ENCODE results near the gene MKNK2.
A peak's percentile ranks its signal among the peaks of the same experiment; 100 is the strongest.

The MKNK2 gene

DNA sequence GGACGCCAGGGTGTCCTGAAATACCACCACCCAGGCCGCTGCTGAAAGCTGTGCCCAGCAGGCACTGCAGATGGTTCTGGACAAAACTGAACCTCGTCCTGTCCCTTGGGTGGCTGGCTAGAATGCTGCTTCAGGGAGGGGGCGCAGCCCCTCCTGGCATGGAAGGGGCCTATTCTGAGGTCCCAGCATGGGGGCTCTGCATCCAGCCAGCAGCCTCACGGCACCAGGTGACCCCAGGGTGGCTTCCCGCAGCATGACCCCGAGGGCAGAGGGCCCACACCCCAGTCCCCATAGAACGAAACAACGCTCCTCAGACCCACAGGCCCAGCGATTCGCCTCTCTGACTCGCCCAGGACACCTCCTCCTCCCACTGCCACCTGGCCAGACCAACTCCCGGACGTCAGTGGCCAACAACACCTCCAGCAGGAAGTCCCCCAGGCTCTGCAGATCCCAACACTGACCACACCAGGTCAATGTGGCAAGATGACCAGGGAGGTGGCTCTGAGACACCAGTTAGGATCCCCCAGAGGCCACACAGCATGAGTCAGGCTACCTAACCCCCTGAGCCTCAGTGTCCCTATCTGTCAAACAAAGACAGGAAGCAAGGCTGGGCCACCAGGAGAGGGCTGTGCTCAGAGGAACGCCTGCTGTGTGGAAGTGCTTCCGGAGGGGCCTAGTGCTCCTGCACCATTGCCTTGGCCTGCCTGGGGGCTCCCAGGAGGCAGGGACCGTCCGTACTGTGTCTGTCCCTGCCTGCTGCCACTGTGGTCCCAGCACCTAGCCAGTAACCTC, 6.1 kb downstream of the MKNK2 start:
- Histone ChIP-seq H3K27ac (no peak overlapping the region; the same call in 1 of the 2 replicates), H3K9me3 (ENCODE audit: low read depth, low read length) (no peaks in the 10 kb centered on the region), H3K4me3 (no peak overlapping the region), H3K9ac (ENCODE audit: insufficient read length) (no peak overlapping the region), H3K36me3 (ENCODE audit: insufficient read depth, low read length) (peaks cover 5% of the 10 kb centered on the region; the same call in 1 of the 2 replicates)
- no peak for DNase-seq (ENCODE audit: low read depth, low spot score)
- TF ChIP-seq EZH2 (IDR thresholded peaks at IDR 0.05) (no peak), FOXP2 (optimal IDR thresholded peaks at IDR 0.05; ENCODE audit: control extremely low read depth, extremely low read length, insufficient read depth) (no peak), POLR2AphosphoS5 (IDR thresholded peaks at IDR 0.05; ENCODE audit: borderline replicate concordance, low read depth, low read length) (no peak)

DNA sequence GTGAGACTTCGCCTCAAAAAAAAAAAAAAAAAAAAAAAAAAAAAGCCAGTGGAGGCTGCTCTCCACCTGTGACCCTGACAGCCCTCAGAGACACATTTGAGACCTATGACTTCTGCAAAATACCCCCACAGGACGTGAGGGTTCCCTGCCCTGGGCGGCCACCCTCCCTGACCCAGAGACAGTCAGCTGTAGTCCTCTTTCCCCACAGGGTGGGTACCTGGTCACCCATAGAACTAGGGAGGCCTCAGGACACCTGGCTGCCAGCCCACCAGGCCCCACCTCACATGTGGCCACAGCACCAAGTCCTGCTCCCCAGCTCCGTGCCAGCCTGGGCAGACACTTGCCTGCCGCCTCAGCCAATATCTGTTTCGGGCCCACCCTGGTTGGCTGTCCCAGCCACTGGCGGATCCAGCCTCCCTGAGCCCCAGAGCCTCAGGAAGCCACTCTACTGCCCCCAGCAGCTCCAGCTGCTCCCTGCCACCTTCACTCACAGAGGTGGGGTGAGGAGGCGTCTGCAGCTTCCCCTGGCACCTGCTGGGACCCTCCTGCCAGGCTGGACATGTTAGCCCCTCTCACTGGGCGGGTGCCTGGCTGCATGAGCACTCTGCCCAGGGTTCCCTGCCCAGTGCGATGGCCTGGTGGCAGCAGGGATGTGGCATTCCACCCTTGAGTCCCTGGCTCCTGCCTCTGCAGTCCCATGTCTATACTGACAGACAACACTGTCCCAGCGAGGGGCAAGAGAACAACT, 6.9 kb downstream of the MKNK2 start:
- peaks cover 5% of the 10 kb centered on the region; the same call in 1 of the 2 replicates for H3K36me3 ChIP-seq (ENCODE audit: insufficient read depth, low read length)
- DNase-seq (ENCODE audit: low read depth, low spot score): no peak
- H3K4me3 ChIP-seq: no peak overlapping the region
- peak overlapping the region; percentile 46; the same call in 1 of the 2 replicates for H3K27ac ChIP-seq
- no peaks in the 10 kb centered on the region for H3K9me3 ChIP-seq (ENCODE audit: low read depth, low read length)
- TF ChIP-seq EZH2 (IDR thresholded peaks at IDR 0.05) (no peak), FOXP2 (optimal IDR thresholded peaks at IDR 0.05; ENCODE audit: control extremely low read depth, extremely low read length, insufficient read depth) (no peak), POLR2AphosphoS5 (IDR thresholded peaks at IDR 0.05; ENCODE audit: borderline replicate concordance, low read depth, low read length) (no peak)
- no peak overlapping the region for H3K9ac ChIP-seq (ENCODE audit: insufficient read length)

DNA sequence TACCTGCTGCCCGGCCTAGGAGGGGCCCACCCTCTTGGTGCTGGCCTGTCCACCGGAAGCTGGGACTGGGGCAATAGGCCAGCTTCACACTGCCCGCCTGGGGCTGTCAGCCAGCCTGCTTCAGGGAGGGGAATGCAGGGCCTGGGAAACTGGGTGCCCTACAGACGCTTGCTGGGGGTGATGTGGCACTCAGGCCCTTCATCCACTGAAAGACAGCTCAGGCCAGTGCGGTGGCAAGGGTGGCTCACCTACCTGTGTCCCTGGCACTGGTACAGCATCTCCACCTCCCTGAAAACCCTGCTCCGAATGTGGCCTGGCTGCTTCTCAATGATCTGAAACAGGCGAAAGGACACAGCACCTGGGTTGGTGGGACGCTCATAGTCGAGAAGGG, 7.8 kb downstream of the MKNK2 start:
- Histone ChIP-seq H3K4me3 (no peak overlapping the region), H3K36me3 (ENCODE audit: insufficient read depth, low read length) (peaks cover 5% of the 10 kb centered on the region; the same call in 1 of the 2 replicates), H3K27ac (peak overlapping the region; percentile 46; the same call in 1 of the 2 replicates), H3K9ac (ENCODE audit: insufficient read length) (no peak overlapping the region), H3K9me3 (ENCODE audit: low read depth, low read length) (no peaks in the 10 kb centered on the region)
- TF ChIP-seq POLR2AphosphoS5 (IDR thresholded peaks at IDR 0.05; ENCODE audit: borderline replicate concordance, low read depth, low read length) (no peak), EZH2 (IDR thresholded peaks at IDR 0.05) (no peak)
- DNase-seq (ENCODE audit: low read depth, low spot score): no peak

DNA sequence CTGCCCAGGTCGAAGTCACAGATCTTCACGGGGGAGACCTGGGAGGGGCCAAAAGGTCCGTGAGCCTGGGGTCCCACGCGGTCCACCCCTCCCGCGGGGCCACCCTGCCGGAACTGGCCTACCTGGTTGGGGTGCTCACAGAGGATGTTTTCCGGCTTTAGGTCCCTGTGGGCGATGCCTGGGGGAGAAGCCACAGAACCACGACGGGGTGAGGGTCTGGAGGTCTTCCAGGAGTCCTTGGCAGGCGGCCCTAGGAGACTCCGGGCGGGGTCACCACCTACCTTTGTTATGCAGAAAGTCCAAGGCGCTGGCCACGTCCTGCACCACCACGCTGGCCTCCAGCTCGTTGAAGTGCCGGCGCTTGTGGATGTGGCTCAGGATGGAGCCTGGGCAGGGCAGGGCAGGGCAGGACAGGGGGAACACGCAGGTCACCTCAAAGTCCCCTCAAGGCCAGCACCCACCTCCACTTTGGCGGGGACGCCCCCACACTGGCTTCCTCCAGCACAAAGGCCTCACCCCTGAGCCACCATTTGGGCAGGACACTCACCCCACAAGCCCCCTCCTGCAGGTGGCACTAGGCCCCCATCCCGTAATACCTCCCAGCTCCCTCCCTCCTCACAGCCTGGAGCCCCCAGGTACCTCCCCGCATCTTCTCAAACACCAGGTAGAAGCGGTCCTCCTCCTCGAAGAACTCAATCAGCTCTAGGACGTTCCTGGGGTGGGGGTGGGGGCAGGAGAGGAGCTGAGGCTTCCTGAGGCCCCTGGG, 8.4 kb downstream of the MKNK2 start:
- Histone ChIP-seq H3K27ac (peak overlapping the region; percentile 72), H3K9ac (ENCODE audit: insufficient read length) (peak overlapping the region; percentile 63), H3K4me3 (peak overlapping the region; percentile 75), H3K9me3 (ENCODE audit: low read depth, low read length) (no peaks in the 10 kb centered on the region), H3K36me3 (ENCODE audit: insufficient read depth, low read length) (peaks cover 5% of the 10 kb centered on the region; the same call in 1 of the 2 replicates)
- no peak for TF ChIP-seq EZH2 (IDR thresholded peaks at IDR 0.05)
- TF ChIP-seq POLR2AphosphoS5 (IDR thresholded peaks at IDR 0.05; ENCODE audit: borderline replicate concordance, low read depth, low read length): no peak
- TF ChIP-seq FOXP2 (optimal IDR thresholded peaks at IDR 0.05; ENCODE audit: control extremely low read depth, extremely low read length, insufficient read depth): no peak
- DNase-seq (ENCODE audit: low read depth, low spot score): no peak

DNA sequence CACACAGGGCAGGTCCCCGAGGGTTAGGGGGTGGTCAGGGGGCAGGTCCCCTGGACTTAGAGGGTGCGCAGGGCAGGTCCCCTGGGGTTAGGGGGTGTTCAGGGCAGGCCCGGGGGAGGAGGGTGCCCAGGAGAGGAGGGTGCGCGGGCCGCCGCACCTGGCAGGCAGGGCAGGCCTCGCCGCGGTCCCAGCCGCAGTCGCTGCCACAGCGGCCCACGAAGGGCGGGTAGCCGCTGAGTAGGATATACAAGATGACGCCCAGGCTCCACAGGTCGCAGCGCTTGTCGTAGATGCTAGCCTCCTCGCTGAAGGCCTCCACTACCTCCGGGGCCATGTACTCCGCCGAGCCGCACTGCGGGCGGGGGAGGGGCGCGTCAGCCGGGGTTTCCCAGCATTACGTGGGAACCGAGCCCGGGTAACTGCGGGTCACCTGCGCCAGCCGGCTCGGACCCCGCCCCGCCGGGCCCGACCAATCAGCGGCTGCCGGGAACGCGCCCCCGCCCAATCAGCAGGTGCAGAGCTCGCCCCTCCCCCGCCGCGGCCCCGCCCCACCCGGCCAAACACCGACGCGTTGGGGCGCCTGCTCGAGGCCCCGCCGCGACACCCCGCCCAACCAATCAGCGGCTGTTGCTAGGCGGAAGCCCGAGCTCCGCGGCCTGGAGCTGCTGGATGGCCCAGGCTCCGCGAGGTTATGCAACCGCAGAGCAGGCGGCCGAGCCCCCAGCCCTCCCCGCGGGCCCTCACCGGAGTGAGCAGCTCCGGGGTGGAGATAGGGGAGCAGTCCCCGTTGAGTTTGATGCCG, 9.2 kb downstream of the MKNK2 start:
- Histone ChIP-seq H3K36me3 (ENCODE audit: insufficient read depth, low read length) (peaks cover 5% of the 10 kb centered on the region; the same call in 1 of the 2 replicates), H3K9ac (ENCODE audit: insufficient read length) (peak overlapping the region; percentile 85), H3K4me3 (peak overlapping the region; percentile 79), H3K27ac (peak overlapping the region; percentile 91), H3K9me3 (ENCODE audit: low read depth, low read length) (no peaks in the 10 kb centered on the region)
- TF ChIP-seq FOXP2 (optimal IDR thresholded peaks at IDR 0.05; ENCODE audit: control extremely low read depth, extremely low read length, insufficient read depth): peak; percentile 70
- TF ChIP-seq EZH2 (IDR thresholded peaks at IDR 0.05): no peak
- TF ChIP-seq POLR2AphosphoS5 (IDR thresholded peaks at IDR 0.05; ENCODE audit: borderline replicate concordance, low read depth, low read length): peak; percentile 54; the same call in 1 of the 2 replicates
- no peak for DNase-seq (ENCODE audit: low read depth, low spot score)

DNA sequence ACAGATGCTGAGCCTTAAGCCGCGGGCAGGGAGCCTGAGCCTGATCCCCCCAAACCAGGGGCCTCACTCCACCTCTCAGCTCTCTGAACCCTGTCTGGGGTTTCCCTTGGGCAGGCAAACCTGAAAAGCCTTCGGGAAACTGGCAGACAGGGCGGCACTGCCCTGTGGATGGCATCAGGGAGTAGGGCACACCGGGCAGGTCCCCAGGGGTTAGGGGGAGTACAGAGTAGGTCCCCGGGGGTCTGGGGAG, 9.7 kb downstream of the MKNK2 start:
- Histone ChIP-seq H3K9me3 (ENCODE audit: low read depth, low read length) (no peaks in the 10 kb centered on the region), H3K36me3 (ENCODE audit: insufficient read depth, low read length) (peaks cover 5% of the 10 kb centered on the region; the same call in 1 of the 2 replicates), H3K4me3 (peak overlapping the region; percentile 79), H3K9ac (ENCODE audit: insufficient read length) (peak overlapping the region; percentile 85), H3K27ac (peak overlapping the region; percentile 91)
- no peak for DNase-seq (ENCODE audit: low read depth, low spot score)
- TF ChIP-seq FOXP2 (optimal IDR thresholded peaks at IDR 0.05; ENCODE audit: control extremely low read depth, extremely low read length, insufficient read depth) (no peak), EZH2 (IDR thresholded peaks at IDR 0.05) (no peak), POLR2AphosphoS5 (IDR thresholded peaks at IDR 0.05; ENCODE audit: borderline replicate concordance, low read depth, low read length) (no peak)

DNA sequence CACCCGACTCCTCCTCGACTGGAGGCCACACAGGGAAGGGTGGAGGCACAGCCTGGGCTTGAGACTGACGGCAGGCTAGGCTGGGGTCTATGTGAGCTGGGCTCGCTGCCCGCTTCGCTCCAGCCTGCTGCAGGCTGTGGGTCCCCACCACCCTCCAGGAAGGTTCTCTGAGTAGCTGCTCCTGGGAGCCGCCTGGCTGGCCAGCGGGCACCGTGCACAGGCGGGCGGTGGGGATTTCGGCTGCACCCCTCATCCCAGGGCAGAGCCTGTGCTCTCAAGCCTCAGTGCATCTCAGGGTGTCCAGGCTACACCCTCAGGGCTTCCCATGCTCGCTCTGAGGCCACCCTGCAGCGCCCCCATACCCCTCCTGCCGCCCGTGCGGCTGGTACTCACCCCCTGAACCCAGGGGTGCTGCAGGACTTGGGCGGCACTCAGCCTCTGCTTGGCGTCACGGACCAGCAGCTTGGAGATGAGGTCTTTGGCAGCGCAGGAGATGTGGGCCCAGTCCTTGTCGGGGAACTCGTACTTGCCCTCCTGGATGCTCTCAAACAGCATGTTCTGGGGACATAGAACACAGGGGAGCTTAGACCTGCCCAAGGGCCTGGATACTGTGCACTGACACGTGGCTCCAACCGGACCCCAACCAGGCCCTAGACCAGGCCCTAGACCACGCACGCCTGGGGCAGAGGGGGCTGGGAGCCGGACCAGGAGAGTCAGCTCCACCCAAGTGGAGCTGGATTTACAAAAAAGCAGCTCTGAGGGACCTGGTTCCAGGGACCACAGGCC, 10.2 kb downstream of the MKNK2 start:
- H3K27ac ChIP-seq: peak overlapping the region; percentile 91
- peak overlapping the region; percentile 79 for H3K4me3 ChIP-seq
- DNase-seq (ENCODE audit: low read depth, low spot score): no peak
- peaks cover 5% of the 10 kb centered on the region; the same call in 1 of the 2 replicates for H3K36me3 ChIP-seq (ENCODE audit: insufficient read depth, low read length)
- no peaks in the 10 kb centered on the region for H3K9me3 ChIP-seq (ENCODE audit: low read depth, low read length)
- no peak for TF ChIP-seq EZH2 (IDR thresholded peaks at IDR 0.05)
- TF ChIP-seq POLR2AphosphoS5 (IDR thresholded peaks at IDR 0.05; ENCODE audit: borderline replicate concordance, low read depth, low read length): no peak
- no peak for TF ChIP-seq FOXP2 (optimal IDR thresholded peaks at IDR 0.05; ENCODE audit: control extremely low read depth, extremely low read length, insufficient read depth)
- H3K9ac ChIP-seq (ENCODE audit: insufficient read length): peak overlapping the region; percentile 85

Data from SK-N-MC (cell line).